OCI-LY7 (cell line): ENCODE data around the gene MS4A10. TPM values are rescaled to one million over a fixed set of nuclear protein-coding genes. Genes with fewer than 3 reads are reported as not detected.

Source experiments
- BruUV-seq: library from RNA; stranded (reverse); fragments of 400-500 nt; replicated peaks from 2 replicates; lab custom pipeline; 2021; lab: Mats Ljungman, UMichigan
- CTCF ChIA-PET: fragments of 300-600 bp; sonication (Branson Sonifier 250); formaldehyde crosslinking; loops from one replicate; lab custom pipeline; 2022; ENCODE audit warnings: antibody characterized with exemption; ENCODE audit not compliant: unreplicated experiment; lab: Charles Lee
- POLR2A ChIA-PET: fragments of 300-600 bp; sonication (Branson Sonifier 250); formaldehyde crosslinking; loops from one replicate; lab custom pipeline; 2022; ENCODE audit warnings: antibody characterized with exemption; lab: Charles Lee
- DNase-seq: peaks from one replicate; pipeline ENCODE4 v3.0.0-alpha.2; 2015; ENCODE audit warnings: low spot score
- H2AFZ ChIP-seq: fragments of 200-600 bp; sonication (generic), shearing (Covaris generic); 2 replicates; pipeline ENCODE4 v1.6.1; 2014; ENCODE audit warnings: mild to moderate bottlenecking, antibody characterized with exemption, low read length, moderate library complexity
- H3K27ac ChIP-seq: fragments of 200-600 bp; sonication (generic); 2 replicates; pipeline ENCODE4 v1.5.1; 2014; ENCODE audit warnings: mixed run types, low read depth, mild to moderate bottlenecking, moderate library complexity, low read length, inconsistent platforms; ENCODE audit not compliant: poor library complexity, severe bottlenecking
- H3K36me3 ChIP-seq: fragments of 200-600 bp; sonication (generic); 2 replicates; pipeline ENCODE4 v1.6.1; 2014; ENCODE audit warnings: mild to moderate bottlenecking, antibody characterized with exemption, low read length, moderate library complexity, mixed read lengths; ENCODE audit not compliant: insufficient read depth
- H3K4me1 ChIP-seq: fragments of 200-600 bp; sonication (generic); 2 replicates; pipeline ENCODE4 v1.5.1; 2014; ENCODE audit warnings: mild to moderate bottlenecking, low read length; ENCODE audit not compliant: insufficient read depth, poor library complexity, severe bottlenecking
- H3K4me2 ChIP-seq: fragments of 200-600 bp; sonication (generic); 2 replicates; pipeline ENCODE4 v1.6.1; 2014; ENCODE audit warnings: mild to moderate bottlenecking, low read length
- H3K4me3 ChIP-seq: fragments of 200-600 bp; sonication (generic); 2 replicates; pipeline ENCODE4 v1.5.1; 2014; ENCODE audit warnings: mild to moderate bottlenecking, low read depth, low read length; ENCODE audit not compliant: poor library complexity, severe bottlenecking
- H3K79me2 ChIP-seq: fragments of 200-600 bp; sonication (generic); 2 replicates; pipeline ENCODE4 v1.6.1; 2016; ENCODE audit warnings: low read depth, mild to moderate bottlenecking, low read length, moderate library complexity, mixed read lengths; ENCODE audit not compliant: insufficient read depth
- H3K9me2 ChIP-seq: fragments of 200-600 bp; sonication (generic); 2 replicates; pipeline ENCODE4 v1.6.1; 2016; ENCODE audit warnings: mild to moderate bottlenecking, low read length, mixed read lengths; ENCODE audit not compliant: insufficient read depth
- H3K9me3 ChIP-seq: fragments of 200-600 bp; sonication (generic); 2 replicates; pipeline ENCODE4 v1.6.1; 2014; ENCODE audit warnings: mild to moderate bottlenecking, mixed run types, low read length, mixed read lengths
- H4K20me1 ChIP-seq: fragments of 200-600 bp; sonication (generic); 2 replicates; pipeline ENCODE4 v1.6.1; 2014; ENCODE audit warnings: mild to moderate bottlenecking, antibody characterized with exemption, low read length, moderate library complexity, mixed read lengths; ENCODE audit not compliant: insufficient read depth
- CTCF ChIP-seq: fragments of 200-600 bp; sonication (generic); conservative IDR thresholded peaks from 2 replicates; pipeline ENCODE4 v1.5.1; 2014; ENCODE audit warnings: mild to moderate bottlenecking, antibody characterized with exemption, low read length, moderate library complexity, mixed read lengths
- EZH2phosphoT487 ChIP-seq: fragments of 200-600 bp; sonication (generic); IDR thresholded peaks from 2 replicates; pipeline ENCODE4 v1.6.1; 2018; ENCODE audit warnings: low read depth, borderline replicate concordance, mild to moderate bottlenecking, mixed run types, antibody characterized with exemption, low read length, moderate library complexity, mixed read lengths
- intact Hi-C: fragments of 100-400 bp; cut with micrococcal nuclease; formaldehyde crosslinking; loops from one replicate; pipeline ENCODE4 v1.10.0; 2022; ENCODE audit not compliant: unreplicated experiment
- total RNA-seq, 2 experiments: library from RNA; depleted of rRNA in 1 of 2; stranded (reverse); fragments of >200 nt in 1 of 2; shearing (Covaris generic) in 1 of 2; gene quantifications; 2 replicates each; pipeline ENCODE4 v1.2.3, GENCODE V29; 2014 to 2022

Gene MS4A10
- total RNA-seq, 2 experiments from 2014 or later, result not detected

- no TSS peak for BruUV-seq
- Histone ChIP-seq H3K9me3 (no peaks in the 10 kb centered on the region), H3K4me3 (no peak overlapping the region), H3K4me1 (peaks cover 8% of the 10 kb centered on the region), H3K27ac (no peak overlapping the region), H2AFZ (peak overlapping the region; percentile 51; the same call in 1 of the 2 replicates), H3K79me2 (no peaks in the 10 kb centered on the region), H3K36me3 (no peaks in the 10 kb centered on the region), H4K20me1 (no peaks in the 10 kb centered on the region), H3K4me2 (peak overlapping the region; percentile 28; the same call in 1 of the 2 replicates), H3K9me2 (no peaks in the 10 kb centered on the region)
- intact Hi-C loops, result loop anchor here (1.0 to 5.0 kb wide), 7 partner anchors 56 to 356 kb away; no protein-coding TSS in a partner anchor
- POLR2A ChIA-PET, result interaction anchor here (1.0 kb wide), 1 partner anchor 76 kb away, joined by 3 read pairs; no protein-coding TSS in a partner anchor
- peak; percentile 99 for TF ChIP-seq CTCF
- TF ChIP-seq EZH2phosphoT487, result no peak
- peak; percentile 84 for DNase-seq
- CTCF ChIA-PET, result interaction anchor here (0.6 to 2.4 kb wide), 3 partner anchors 10 to 83 kb away, joined by 3 to 26 read pairs (median 3); partner anchors contain the start of gene TMEM109
These were observed 46.0 kb downstream of the MS4A10 start for GRCh38 chr11:60831143-60831500.

GRCh38 chr11:60831501-60832079 lies 46.5 kb downstream of the MS4A10 start:
- intact Hi-C loops, result loop anchor here (1.0 to 5.0 kb wide), 7 partner anchors 56 to 355 kb away; no protein-coding TSS in a partner anchor
- no peaks in the 10 kb centered on the region for H4K20me1 ChIP-seq
- no peaks in the 10 kb centered on the region for H3K79me2 ChIP-seq
- TF ChIP-seq EZH2phosphoT487 (no peak), CTCF (no peak)
- no peak for DNase-seq
- H3K27ac ChIP-seq, result no peak overlapping the region
- H3K36me3 ChIP-seq, result no peaks in the 10 kb centered on the region
- BruUV-seq, result no TSS peak
- ChIA-PET CTCF (interaction anchor here (1.4 to 2.4 kb wide), 2 partner anchors 56 to 82 kb away, joined by 3 to 26 read pairs; partner anchors contain the start of gene TMEM109), POLR2A (interaction anchor here (0.9 to 1.0 kb wide), 2 partner anchors 64 to 76 kb away, joined by 3 to 4 read pairs; no protein-coding TSS in a partner anchor)
- H3K4me3 ChIP-seq, result no peak overlapping the region
- peaks cover 8% of the 10 kb centered on the region for H3K4me1 ChIP-seq
- no peak overlapping the region for H2AFZ ChIP-seq
- H3K9me3 ChIP-seq, result no peaks in the 10 kb centered on the region
- no peaks in the 10 kb centered on the region for H3K9me2 ChIP-seq
- no peak overlapping the region for H3K4me2 ChIP-seq
